ENCODE measurements around the gene GREB1. TPM values are rescaled to one million over a fixed set of nuclear protein-coding genes. Genes with fewer than 3 reads are reported as not detected.
"Not testable (repeated sequence)": the region's sequence is repeated elsewhere in the genome, so short reads cannot be mapped to it uniquely, and the experiment has no call there.

GREB1 gene
- total RNA-seq, 1 donor from 2014 or later, result 0.42 TPM

DNA sequence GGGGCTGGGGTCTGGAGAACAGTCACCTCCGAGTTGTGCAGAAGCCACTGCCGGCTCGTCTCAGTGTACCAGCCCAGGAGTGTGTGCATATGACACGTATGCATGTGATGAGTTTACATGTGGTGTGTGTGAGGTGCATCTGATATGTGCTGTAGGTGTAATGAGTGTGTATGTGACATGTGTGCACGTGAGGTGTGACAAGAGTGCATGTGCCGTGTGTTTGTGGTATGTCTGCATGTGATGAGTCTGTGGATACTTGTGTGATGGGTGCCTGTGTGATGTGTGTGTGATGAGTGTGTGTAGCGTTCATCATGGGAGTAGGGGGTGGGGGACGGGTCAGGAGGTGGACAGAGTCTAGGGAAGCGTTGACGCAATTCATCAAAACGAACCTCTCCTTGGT, 123.3 kb downstream of the GREB1 start:
- H3K4me3 Mint-ChIP-seq, result no peak overlapping the region
- no peaks in the 10 kb centered on the region for H3K36me3 Mint-ChIP-seq (ENCODE audit: low read depth)
- peaks cover 3% of the 10 kb centered on the region for H3K9me3 Mint-ChIP-seq
- no peak overlapping the region for H3K27ac Mint-ChIP-seq
- no peak for ATAC-seq (ENCODE audit: low read depth)
- no peaks in the 10 kb centered on the region for H3K4me1 Mint-ChIP-seq
- CTCF ChIA-PET, result no interaction called here
- intact Hi-C loops (cut with micrococcal nuclease), result no loop called here
- peaks cover 20% of the 10 kb centered on the region for H3K27me3 Mint-ChIP-seq
- no peak for DNase-seq
- POLR2A ChIA-PET, result no interaction called here
- TF ChIP-seq, protein P1, sequence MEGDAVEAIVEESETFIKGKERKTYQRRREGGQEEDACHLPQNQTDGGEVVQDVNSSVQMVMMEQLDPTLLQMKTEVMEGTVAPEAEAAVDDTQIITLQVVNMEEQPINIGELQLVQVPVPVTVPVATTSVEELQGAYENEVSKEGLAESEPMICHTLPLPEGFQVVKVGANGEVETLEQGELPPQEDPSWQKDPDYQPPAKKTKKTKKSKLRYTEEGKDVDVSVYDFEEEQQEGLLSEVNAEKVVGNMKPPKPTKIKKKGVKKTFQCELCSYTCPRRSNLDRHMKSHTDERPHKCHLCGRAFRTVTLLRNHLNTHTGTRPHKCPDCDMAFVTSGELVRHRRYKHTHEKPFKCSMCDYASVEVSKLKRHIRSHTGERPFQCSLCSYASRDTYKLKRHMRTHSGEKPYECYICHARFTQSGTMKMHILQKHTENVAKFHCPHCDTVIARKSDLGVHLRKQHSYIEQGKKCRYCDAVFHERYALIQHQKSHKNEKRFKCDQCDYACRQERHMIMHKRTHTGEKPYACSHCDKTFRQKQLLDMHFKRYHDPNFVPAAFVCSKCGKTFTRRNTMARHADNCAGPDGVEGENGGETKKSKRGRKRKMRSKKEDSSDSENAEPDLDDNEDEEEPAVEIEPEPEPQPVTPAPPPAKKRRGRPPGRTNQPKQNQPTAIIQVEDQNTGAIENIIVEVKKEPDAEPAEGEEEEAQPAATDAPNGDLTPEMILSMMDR (IDR thresholded peaks at IDR 0.05), result no peak

DNA sequence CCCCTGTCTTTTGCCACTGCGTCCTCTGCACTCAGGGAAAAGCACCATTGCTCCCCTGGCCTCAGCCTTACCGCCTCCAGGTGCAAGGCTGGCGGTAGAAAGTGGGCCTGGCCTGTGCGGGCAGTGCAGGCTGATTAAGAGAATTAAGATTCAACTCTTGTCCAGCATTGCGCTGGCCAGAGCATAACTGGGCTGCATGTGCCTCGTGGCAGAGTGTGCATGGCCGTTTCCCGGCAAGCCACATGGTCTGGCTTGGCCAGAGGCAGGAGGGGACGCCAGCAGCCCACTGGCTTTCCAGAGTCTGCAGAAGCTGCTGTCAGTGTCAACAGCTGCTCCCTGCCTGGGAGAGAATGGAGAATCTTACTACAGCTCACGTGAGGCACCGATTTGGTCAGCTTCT, 123.8 kb downstream of the GREB1 start:
- peaks cover 20% of the 10 kb centered on the region for H3K27me3 Mint-ChIP-seq
- no peak overlapping the region for H3K27ac Mint-ChIP-seq
- TF ChIP-seq, protein P1 (IDR thresholded peaks at IDR 0.05), result no peak
- ATAC-seq (ENCODE audit: low read depth) (no peak), DNase-seq (no peak)
- POLR2A ChIA-PET, result no interaction called here
- intact Hi-C loops (cut with micrococcal nuclease), result no loop called here
- no peak overlapping the region for H3K4me3 Mint-ChIP-seq
- H3K4me1 Mint-ChIP-seq, result no peaks in the 10 kb centered on the region
- CTCF ChIA-PET, result no interaction called here
- peaks cover 4% of the 10 kb centered on the region for H3K9me3 Mint-ChIP-seq
- no peaks in the 10 kb centered on the region for H3K36me3 Mint-ChIP-seq (ENCODE audit: low read depth)

DNA sequence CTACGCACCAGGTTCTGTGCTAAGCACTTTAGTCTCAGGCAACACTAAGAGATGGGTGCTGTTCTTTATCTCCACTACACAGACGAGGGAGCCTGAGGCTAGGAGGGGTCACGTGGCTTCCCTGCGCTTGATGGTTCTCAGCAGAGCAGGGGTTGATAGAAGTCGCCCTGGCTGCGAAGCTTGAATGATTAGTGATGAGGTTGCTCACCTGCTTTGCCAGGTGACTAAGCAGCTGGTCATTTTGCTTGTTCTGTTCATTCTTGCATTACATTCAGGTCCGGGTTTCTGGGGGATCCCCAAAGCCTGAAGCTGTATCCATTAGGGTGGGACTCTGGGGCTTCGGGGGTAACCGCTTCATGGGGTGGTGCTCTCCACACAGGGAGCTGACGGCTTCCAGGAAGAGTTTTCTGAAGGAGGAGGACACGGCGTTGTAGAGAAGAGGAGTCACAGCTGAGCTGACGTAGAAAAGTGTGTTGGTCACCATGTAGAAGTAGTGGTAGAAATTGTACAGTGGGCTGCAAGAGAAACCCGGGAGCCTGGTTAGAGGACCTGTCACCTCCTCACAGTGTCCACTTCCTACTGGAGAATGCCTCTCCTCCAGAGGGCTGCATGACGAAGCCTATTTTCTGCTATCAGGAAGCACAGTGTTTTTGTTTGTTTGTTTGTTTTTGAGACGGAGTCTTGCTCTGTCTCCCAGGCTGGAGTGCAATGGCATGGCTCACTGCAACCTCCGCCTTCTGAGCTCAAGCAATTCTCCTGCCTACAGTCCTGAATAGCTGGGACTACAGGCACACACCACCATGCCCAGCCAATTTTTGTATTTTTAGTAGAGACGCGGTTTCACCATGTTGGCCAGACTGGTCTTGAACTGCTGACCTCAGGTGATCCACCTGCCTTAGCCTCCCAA, 124.6 kb downstream of the GREB1 start:
- intact Hi-C loops (cut with micrococcal nuclease), result no loop called here
- H3K36me3 Mint-ChIP-seq (ENCODE audit: low read depth), result no peaks in the 10 kb centered on the region
- peaks cover 8% of the 10 kb centered on the region for H3K9me3 Mint-ChIP-seq
- ATAC-seq (ENCODE audit: low read depth) (no peak), DNase-seq (no peak)
- CTCF ChIA-PET, result no interaction called here
- TF ChIP-seq, protein P1 (IDR thresholded peaks at IDR 0.05), result no peak
- H3K27me3 Mint-ChIP-seq, result peaks cover 20% of the 10 kb centered on the region
- no peaks in the 10 kb centered on the region for H3K4me1 Mint-ChIP-seq
- no peak overlapping the region for H3K4me3 Mint-ChIP-seq
- no peak overlapping the region for H3K27ac Mint-ChIP-seq
- POLR2A ChIA-PET, result no interaction called here

DNA sequence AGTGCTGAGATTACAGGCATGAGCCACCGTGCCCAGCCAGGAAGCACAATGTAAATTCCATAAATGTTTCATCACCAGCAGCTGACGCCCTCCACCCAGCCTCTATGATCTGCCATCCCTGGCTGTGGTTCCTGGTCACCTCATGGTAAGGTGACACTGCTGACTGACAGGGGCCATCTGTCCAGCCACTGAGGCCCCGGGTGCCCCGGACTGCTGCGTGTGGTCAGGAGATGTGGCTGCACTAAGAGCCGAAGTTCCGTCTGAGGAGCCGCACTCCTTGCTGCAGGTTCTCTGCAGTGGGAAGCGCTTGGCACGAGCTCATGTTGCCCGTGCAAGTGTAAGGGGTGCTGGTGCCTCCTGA, 125.2 kb downstream of the GREB1 start:
- H3K27me3 Mint-ChIP-seq, result peaks cover 20% of the 10 kb centered on the region
- no peak overlapping the region for H3K27ac Mint-ChIP-seq
- H3K9me3 Mint-ChIP-seq, result peaks cover 8% of the 10 kb centered on the region
- H3K36me3 Mint-ChIP-seq (ENCODE audit: low read depth), result no peaks in the 10 kb centered on the region
- no peaks in the 10 kb centered on the region for H3K4me1 Mint-ChIP-seq
- intact Hi-C loops (cut with micrococcal nuclease), result no loop called here
- no peak overlapping the region for H3K4me3 Mint-ChIP-seq
- POLR2A ChIA-PET, result no interaction called here
- TF ChIP-seq, protein P1 (IDR thresholded peaks at IDR 0.05), result no peak
- ATAC-seq (ENCODE audit: low read depth) (no peak), DNase-seq (no peak)
- CTCF ChIA-PET, result no interaction called here

DNA sequence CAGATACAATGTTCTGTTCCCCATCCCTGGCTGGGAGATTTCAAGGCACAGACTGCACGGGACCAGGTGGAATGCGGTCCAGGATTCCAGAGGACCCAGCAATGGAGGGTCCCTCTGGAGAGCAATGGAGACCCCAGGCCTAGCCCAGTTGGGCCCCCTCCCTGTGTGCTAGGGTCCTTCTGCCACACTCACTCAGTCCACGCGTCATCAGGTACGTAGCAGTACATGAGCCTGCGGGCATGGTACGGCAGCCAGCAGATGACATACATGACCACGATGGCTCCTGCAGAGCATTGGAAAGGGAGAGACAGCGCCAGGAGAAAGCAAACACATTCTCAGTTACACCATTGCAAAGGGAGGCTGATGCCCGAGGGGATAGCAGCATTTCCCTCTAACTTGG, 126.0 kb downstream of the GREB1 start:
- DNase-seq, result no peak
- peaks cover 23% of the 10 kb centered on the region for H3K27me3 Mint-ChIP-seq
- ATAC-seq (ENCODE audit: low read depth), result no peak
- H3K9me3 Mint-ChIP-seq, result peaks cover 8% of the 10 kb centered on the region
- intact Hi-C loops (cut with micrococcal nuclease), result no loop called here
- TF ChIP-seq, protein P1 (IDR thresholded peaks at IDR 0.05), result no peak
- CTCF ChIA-PET, result no interaction called here
- POLR2A ChIA-PET, result no interaction called here
- H3K4me3 Mint-ChIP-seq, result no peak overlapping the region
- no peaks in the 10 kb centered on the region for H3K4me1 Mint-ChIP-seq
- H3K27ac Mint-ChIP-seq, result no peak overlapping the region
- H3K36me3 Mint-ChIP-seq (ENCODE audit: low read depth), result no peaks in the 10 kb centered on the region

DNA sequence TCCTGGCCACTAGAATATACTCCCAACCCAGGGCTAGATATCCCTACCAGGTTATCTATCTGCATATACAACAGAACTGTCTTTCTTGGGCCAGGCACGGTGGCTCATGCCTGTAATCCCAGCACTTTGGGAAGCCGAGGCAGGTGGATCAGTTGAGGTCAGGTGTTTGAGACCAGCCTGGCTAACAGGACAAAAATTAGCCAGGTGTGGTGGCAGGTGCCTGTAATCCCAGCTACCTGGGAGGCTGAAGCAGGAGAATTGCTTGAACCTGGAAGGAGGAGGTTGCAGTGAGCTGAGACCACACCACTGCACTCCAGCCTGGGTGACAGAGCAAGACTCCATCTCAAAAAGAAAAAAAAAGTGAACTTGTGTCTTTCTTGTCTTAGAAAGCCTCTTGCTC, 126.6 kb downstream of the GREB1 start:
- H3K27me3 Mint-ChIP-seq, result peaks cover 23% of the 10 kb centered on the region
- DNase-seq; CTCF ChIA-PET; H3K4me3 Mint-ChIP-seq; H3K9me3 Mint-ChIP-seq; H3K4me1 Mint-ChIP-seq; ATAC-seq (ENCODE audit: low read depth); POLR2A ChIA-PET; H3K36me3 Mint-ChIP-seq (ENCODE audit: low read depth); H3K27ac Mint-ChIP-seq; intact Hi-C loops (cut with micrococcal nuclease): not testable (repeated sequence)
